GM18519 (cell line): Measurements from ENCODE around the gene MAN1C1.

Source experiments
- ATAC-seq: cut with Tn5 transposase; IDR thresholded peaks from one replicate; pipeline ENCODE4 v1.9.1; 2021; ENCODE audit warnings: mild to moderate bottlenecking, moderate library complexity; ENCODE audit not compliant: unreplicated experiment, low FRiP score

MAN1C1 gene

DNA sequence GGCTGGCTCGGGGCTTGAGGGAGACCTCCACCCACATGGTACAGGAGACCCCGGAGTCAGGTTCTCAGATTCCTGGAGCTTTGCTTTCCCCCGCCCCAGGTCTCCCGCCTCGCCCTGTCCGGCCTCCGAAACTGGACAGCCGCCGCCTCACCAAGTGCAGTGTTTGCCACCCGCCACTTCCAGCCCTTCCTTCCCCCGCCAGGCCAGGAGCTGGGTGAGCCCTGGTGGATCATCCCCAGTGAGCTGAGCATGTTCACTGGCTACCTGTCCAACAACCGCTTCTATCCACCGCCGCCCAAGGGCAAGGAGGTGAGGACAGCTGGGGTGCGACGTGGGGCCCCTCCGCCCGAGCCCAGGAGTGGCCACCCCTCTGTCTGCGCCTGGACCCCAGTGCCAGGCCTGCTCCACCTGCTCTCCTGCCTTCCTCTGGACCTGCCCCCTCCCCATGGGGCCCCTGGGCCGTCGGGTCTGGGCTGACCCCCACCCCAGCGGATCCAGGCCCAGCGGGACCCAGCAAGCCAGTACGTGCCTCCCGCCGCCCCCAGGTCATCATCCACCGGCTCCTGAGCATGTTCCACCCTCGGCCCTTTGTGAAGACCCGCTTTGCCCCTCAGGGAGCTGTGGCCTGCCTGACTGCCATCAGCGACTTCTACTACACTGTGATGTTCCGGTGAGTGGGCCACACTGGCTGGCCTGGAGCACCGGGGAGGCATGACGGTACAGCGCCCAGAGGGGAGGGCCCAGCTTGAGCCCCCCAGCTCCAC is 192.1 kb downstream of the MAN1C1 start:
- ATAC-seq: no peak

DNA sequence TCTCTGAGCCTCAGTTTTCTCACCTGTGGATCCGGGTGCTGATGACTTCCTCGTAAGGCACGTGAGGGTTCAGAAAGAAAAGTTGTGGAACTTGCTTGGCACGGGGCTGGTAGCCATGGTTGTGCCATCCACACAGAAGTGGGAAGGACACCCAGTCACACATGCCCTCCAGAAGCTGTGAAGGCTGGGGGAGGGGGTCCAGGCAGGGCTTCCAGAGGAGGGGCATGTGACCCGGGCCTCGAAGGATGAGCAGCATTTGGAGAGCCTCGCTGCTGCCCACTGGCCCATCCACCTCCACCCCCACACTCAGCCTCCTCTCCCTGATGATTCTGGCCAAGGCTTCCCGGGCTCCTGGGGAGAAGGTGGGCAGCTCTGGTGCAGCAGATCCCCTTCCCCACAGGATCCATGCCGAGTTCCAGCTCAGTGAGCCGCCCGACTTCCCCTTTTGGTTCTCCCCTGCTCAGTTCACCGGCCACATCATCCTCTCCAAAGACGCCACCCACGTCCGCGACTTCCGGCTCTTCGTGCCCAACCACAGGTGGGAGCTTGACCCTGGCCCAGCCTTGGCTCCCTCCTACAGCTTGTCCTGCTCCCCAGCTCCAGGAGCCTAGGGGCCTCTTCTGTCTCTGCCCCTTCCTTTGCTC is 192.8 kb downstream of the MAN1C1 start:
- ATAC-seq: no peak

DNA sequence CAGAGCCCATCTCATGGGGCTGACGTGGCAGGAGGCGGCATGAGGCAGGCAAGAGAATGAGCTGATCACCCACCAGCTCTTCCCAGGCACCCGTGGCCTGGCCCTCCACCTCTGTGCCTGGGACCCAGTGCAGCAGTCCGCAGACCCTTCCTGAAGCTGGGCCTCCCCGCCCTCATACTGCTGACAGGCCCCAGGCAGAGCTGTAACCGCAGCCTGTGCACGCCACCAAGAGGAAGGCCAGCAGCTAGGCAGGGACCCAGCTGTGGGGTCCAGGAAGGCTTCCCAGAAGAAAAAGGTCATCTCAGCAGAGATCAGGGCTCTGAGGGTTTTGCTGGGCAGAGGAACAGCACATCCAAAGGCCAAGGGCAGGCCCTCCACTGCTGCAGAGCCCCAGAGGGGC is 193.3 kb downstream of the MAN1C1 start:
- ATAC-seq: no peak

DNA sequence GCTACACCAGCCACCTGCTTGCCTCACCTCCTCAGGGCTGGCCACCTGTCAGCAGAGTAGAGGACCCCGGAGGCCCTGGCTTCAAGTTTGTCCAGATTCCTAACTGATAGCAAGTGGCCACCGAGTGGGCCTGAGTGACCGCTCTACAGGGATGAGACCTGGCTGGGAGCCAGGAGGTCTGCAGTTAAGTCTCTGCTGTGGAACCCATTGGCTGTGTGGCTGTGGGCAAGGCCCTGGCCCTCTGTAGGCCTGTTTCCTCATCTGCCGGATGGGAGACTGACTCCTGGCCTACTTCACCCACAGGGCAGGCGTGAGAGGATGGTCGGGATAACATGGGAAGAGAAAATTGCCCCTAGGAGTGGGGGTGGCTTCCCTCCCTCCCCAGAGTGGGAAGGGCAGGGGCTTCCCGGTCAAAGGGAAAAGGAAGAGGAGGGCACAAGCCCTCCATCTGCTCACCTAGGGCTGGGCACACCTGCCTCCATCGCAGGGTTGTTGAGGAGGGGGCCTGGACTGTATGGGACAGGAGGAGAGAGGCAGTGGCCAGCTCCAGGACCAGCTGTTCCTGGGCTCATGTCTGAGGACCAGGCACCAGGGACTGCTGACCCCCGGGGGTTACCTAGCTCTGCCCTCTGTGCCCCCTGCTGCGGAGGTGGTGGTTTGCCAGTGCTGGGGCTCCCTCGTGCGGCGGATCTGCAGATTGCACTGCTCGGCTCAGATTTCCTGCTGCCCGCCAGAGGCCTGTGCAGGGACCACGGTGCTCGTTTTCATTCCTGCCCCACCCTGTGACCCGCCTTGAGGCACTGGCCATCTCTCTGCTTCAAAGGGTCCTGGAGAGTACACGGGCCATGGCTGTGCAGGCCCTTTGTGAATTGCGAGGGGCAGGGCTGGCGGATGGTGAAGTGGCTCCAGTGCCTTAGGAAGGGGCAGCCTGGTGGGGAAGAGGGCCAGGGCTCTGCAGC is 194.0 kb downstream of the MAN1C1 start:
- no peak for ATAC-seq

DNA sequence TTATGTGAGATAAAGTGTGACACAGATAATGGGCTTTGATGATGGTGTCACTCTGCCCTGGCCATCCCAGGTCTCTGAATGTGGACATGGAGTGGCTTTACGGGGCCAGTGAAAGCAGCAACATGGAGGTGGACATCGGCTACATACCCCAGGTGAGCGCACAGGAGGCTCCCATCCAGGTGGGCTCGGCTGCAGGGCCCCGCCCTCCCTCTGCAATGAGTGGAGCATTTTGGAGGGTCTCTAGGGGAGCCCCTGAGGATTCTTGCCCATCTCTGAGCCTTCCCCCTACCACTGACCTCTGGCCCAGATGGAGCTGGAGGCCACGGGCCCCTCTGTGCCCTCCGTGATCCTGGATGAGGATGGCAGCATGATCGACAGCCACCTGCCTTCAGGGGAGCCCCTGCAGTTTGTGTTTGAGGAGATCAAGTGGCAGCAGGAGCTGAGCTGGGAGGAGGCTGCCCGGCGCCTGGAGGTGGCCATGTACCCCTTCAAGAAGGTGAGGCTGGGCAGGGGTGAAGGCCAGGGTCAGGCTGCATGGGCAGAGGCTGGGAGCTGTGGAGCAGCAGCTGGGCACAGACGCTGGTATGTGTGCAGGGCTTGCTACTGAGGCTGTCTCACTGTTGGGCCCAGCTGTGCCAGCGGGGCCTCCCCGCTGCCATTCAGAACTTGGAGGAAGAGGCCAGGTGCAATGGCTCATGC is 194.9 kb downstream of the MAN1C1 start:
- no peak for ATAC-seq

DNA sequence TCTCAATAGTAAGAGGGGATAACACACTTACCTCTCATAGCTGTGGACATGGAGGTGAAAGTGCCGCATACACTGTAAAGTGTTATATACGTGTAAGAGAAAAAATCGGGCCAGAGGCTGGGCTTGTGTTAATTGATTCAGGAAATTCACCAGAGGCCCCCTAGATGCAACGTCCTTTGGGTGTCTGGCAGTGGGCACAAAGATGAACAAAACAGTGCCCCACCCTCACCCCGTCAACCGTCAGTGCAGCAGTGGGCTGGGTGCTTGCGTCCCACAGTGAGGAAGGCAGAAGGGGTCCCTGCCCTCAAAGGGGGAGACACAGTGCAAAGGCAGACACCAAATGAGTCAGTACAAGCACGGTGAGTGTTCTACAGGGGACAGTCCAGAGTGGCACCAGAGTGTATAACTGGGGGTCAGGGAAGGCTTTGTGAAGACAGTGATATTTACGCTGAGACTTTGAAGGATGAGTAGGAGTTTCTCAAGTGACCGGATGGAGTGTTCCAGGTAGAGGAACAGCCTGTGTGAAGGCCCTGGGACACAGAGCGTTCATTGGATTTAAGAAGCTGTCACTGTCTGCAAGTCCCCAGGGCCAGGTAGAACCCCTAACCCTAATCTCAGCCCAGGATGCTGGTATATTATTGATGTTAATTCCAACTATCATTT is 196.6 kb downstream of the MAN1C1 start:
- no peak for ATAC-seq

DNA sequence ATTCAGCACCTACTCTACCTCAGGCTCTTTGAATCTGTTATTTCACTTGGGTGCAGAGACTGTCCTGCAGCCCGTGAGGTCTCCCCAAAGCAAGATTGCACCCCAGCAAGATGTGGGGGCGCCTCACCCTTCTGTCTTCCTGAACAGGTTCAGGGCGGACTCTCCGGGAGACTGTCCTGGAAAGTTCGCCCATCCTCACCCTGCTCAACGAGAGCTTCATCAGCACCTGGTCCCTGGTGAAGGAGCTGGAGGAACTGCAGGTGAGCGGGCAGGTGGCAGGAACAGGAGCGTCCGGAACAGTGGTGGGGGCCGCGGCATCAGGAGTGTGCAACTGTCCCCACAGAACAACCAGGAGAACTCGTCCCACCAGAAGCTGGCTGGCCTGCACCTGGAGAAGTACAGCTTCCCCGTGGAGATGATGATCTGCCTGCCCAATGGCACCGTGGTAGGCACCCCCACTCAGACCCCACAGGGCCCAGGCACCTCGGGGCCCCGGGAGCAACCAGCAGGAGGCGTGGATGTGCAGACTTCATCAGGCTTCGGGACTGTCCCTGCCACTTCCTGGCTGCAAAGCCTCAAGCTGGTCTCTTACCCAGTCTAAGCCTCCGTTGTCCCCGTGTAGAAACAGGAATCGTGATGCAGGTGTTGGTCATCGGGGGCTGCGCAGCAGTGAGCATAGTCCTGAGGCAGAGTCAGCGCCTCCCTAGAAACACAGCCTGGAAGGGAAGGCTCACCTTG is 197.3 kb downstream of the MAN1C1 start:
- no peak for ATAC-seq

DNA sequence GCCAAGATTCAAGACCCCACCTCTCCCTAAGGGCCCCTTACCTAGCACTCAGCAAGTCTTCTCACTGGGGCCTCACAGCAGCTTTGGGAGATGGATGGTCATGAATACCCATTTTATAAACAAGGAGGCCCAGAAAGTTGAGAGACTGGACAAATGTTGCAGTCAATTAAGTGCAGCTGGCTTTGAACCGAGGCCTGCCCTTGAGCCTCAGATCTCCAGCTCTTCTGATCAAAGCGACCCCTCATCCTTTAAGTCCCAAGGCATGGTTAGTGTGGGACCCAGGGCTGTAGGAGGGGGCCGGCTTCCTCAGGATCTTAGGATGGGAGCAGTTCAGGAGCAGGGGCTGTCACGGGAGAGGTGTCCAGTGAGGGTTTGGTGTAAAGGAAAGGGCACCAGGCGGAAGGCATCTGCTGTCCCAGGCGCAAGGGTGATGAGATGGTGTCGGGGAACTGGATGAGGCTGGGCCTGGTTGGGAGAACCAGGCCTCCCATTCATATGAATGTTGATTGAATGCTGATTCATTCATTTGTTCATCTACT is 198.0 kb downstream of the MAN1C1 start:
- no peak for ATAC-seq

DNA sequence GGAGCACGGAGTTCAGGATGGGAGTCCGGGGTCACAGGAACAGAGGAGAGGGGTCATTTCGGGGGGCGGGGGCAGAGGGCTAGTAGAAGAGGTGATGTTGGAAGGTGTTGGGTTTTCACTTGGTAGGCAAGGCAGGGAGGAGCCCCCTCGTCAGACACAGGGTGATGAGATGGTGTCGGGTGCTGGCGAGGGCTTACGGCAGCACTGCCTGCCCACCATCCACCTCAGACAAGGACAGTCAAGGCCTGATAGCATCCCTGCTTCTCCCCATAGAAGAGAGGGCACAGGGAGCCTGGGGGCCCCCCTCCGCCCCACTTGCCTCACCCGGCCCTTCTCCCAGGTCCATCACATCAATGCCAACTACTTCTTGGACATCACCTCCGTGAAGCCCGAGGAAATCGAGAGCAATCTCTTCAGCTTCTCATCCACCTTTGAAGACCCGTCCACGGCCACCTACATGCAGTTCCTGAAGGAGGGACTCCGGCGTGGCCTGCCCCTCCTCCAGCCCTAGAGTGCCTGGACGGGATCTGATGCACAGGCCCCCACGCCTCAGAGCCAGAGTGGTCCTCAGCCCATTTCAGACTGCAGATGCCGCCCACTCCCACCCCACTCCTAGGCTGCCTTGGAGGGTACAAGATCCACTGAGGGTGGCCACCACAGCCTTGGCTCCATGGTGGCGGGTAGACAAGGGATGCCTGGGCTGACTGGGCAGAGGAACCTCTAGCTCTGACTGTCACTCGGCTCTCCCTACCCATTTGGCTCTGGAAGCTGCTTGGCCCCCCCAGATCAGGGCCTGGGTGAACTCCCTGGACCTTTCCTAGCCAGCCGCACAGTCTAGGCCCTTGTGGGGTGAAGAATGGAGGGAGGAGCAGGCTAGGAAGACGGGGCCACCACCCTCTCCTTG is 198.9 kb downstream of the MAN1C1 start:
- ATAC-seq: no peak

DNA sequence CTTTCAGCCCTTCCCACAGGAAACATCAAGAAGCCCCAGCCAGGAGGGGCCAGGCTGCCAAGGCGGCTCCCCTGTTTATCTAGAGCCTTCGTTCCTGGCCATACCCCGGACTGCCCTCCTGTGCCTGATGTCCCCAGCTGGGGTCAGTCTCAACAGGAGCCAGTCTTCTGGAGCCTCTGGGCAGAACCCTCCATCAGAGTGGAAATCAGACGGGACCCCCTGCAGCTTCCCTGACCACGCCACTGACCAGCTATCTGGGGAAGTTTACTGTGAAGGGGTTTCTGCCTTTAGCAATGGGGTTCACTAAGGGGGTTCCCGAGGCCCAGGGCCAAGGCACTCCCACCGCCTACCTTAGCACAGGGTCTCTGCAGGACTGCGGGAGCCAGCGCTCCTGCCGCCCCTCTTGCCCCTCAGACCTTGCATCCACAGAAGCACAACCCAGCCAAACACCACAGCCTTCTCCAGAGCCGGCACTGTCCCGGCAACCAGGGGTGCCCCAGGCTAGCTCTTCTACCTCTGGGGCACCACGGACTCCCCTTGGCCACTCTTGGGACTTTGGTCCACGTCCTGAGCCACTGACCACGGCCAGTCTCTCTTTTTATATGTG is 199.6 kb downstream of the MAN1C1 start:
- ATAC-seq: no peak

DNA sequence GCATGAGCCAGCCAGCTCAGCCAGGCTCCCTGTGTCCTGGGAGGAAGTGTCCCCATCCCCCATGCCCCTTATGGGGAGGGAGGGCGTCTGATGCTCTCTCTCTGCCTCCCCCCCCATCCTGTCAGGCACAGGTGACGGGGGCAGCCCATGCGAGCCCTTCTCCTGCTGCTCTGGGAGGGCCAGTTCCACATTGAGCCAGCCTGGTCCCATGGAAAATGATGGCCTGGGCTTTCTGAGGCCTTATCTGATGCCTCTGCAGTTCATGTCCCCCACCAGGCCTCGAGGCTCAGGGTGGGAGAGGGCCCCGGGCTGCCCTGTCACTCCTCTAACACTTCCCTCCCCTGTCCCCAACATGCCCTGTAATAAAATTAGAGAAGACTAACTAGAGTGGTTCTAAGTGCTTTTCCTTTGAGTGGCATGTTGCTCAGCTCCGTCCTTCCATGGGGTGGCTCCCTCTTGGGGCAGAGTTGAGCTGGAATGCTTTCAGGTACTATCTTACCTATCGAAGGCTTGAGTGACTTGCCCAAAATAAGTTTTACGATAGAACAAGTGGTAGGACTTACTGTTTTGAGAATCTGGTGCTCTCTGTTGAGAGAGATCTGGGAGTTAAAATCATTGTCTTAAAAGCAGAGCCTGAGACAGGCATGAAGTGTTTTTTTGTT is 201.4 kb downstream of the MAN1C1 start:
- ATAC-seq: no peak

DNA sequence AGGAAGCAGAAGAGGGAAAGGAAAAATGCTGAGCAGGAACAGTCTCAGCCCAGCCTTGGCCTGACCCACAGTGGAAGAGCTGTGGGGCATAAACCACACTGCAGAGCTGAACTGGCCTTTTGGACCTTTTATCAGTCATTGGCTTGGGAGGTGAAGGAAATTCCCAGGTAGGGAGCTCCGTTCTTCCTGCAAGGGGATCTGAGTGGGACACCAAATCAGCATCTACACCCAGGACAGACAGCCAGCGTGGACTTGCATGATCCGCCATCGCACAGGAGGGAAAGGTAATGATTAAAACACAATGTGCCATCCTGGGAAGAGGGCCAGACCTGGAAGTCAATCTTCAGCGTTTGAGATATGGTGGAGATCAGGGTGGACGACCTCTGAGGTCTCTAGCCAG is 202.0 kb downstream of the MAN1C1 start:
- ATAC-seq: no peak

DNA sequence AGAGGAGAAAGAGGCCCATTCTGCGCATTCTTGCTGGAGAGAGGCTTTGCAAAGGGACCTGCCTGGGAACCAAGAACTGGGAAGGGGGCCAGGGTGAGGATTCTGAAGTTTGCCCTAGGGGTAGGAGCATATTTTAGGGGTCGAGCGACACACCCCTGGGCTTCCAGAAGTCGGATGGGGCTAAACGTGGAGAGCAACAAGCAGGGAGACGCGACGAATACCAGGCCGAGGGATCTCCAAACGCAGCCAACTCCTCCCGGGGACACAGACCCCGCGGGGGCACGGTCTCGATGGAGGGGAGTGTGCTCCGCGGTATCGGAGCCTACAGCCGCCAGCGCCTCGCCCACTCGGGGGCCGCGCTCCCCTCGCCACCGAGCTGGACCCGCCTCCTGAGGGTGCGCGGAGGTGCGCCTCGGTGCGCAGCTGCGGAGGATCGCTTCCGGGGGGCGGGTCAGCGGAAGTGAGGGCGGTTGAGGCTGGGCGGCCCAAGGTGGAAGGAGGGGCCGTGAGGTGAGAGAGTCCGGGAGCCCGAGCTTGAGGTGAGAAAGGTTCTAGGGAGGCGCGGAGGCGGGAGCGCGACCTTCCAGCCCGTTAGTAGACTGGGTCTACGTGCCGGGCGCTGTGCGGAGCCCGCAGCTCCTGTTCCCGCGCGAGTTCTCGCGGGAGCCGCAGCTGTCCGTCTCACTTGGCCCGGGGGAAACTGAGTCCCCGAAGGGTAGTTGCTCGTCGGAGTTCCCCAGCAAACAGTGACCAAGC is 203.1 kb downstream of the MAN1C1 start, which contains the start of gene MTFR1L:
MTFR1L (plus strand) TSS at position 464 of the 756 bp plus-strand sequence. CDS start 3,151 bp downstream, outside the sequence.
- peak; percentile 51 for ATAC-seq

DNA sequence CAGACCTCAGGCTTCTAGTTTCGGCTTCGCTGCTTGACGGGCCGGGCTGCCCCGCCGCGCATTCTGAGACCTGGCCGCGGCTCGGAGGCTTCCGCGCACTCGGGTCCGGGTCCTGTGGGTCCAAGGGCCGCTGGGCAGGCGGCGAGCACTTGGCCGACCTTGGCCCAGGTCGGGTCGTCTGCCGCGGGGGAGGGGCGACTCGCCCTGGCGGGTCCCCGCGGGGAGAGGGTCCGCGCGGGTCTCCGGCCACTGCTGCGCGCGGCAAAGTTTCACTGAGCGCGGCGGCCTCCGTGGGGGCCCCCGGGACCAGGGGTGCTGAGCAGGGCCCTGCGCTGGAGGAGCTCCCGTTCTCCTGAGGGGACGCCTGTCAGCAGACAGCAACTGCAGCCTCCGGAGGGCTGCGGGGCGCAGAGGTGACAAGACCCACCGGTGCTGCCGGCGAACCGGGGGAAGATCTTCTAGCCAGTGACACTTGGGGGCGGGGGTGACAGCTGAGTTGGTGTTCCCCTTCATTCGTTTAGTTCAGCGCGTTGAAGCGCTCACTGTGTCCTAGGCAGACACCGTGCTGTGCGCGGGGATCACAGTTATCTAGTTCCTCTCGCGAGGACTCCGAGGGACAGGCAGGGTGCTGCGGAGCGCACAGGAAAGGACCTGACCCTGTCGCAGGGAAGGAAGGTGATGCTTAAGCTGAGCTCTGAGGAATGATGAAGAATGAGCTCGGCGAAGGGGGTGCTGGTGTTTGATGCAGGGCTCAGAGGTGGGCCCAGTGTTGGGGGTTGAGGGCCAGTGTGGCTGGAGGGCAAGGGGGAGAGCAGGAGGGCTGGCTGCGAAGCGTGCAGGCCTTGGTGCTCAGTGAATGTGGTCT is 203.9 kb downstream of the MAN1C1 start:
- ATAC-seq: peak; percentile 32

DNA sequence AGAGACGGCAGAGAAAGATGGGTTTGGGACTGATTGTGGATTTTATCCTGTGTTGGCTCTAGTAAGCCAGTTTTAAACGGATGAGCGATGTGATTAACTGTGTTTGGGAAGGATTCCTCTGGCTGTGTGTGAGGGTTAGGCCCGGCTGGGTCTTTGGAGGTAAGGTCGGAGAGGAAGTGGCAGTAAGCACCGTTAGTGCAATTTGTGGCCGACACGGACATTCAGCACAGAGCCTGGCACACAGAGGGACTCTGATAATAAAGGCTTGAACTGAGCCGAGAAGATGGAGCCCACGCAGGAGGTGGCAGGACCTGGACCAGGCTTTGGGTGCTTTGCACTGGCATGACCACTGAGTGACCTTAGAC is 204.5 kb downstream of the MAN1C1 start:
- no peak for ATAC-seq
